NCI-H748 (cell line): ENCODE results near the gene SYNCRIP.
A peak's percentile ranks its signal among the peaks of the same experiment; 100 is the strongest.
"Not testable (repeated sequence)": the region's sequence is repeated elsewhere in the genome, so short reads cannot be mapped to it uniquely, and the experiment has no call there.

Experiments used
- DNase-seq: peaks from one replicate; lab custom pipeline; 2025; ENCODE audit not compliant: unreplicated experiment; lab: John Stamatoyannopoulos, UW

Gene SYNCRIP

GRCh38 chr6:85600713-85601313 lies 41.9 kb downstream of the SYNCRIP start:
- peak; percentile 7 for DNase-seq

GRCh38 chr6:85594197-85594930 lies 48.3 kb downstream of the SYNCRIP start:
- peak; percentile 67 for DNase-seq

GRCh38 chr6:85593438-85594196 lies 49.1 kb downstream of the SYNCRIP start, which contains the start of gene SNX14:
Gene SNX14 (minus strand): TSS chr6:85593858. CDS start chr6:85593718, 140 bp downstream.
- DNase-seq, result peak; percentile 92

GRCh38 chr6:85592033-85592432 lies 50.7 kb downstream of the SYNCRIP start:
- DNase-seq, result no peak

- no peak for DNase-seq
These were observed 51.5 kb downstream of the SYNCRIP start for GRCh38 chr6:85591207-85591606.

- DNase-seq, result no peak
These were observed 56.9 kb downstream of the SYNCRIP start for GRCh38 chr6:85585741-85586140.

- DNase-seq, result not testable (repeated sequence)
These were observed 59.9 kb downstream of the SYNCRIP start for GRCh38 chr6:85582832-85583231.

GRCh38 chr6:85581572-85581971 lies 61.1 kb downstream of the SYNCRIP start:
- DNase-seq, result no peak

GRCh38 chr6:85580878-85581267 lies 61.8 kb downstream of the SYNCRIP start:
- DNase-seq, result no peak

- no peak for DNase-seq
These were observed 62.4 kb downstream of the SYNCRIP start for GRCh38 chr6:85580118-85580877.

GRCh38 chr6:85579581-85579980 lies 63.1 kb downstream of the SYNCRIP start:
- DNase-seq, result no peak

- DNase-seq, result no peak
These were observed 66.2 kb downstream of the SYNCRIP start for GRCh38 chr6:85576476-85576875.

GRCh38 chr6:85574932-85575598 lies 67.6 kb downstream of the SYNCRIP start:
- no peak for DNase-seq

- DNase-seq, result no peak
These were observed 73.4 kb downstream of the SYNCRIP start for GRCh38 chr6:85569323-85569722.

- DNase-seq, result no peak
These were observed 74.3 kb downstream of the SYNCRIP start for GRCh38 chr6:85568411-85568810.

GRCh38 chr6:85565736-85566135 lies 77.0 kb downstream of the SYNCRIP start:
- no peak for DNase-seq

GRCh38 chr6:85564223-85564622 lies 78.5 kb downstream of the SYNCRIP start:
- not testable (repeated sequence) for DNase-seq
